Naive thymus-derived CD4-positive, alpha-beta T cell (primary cell): ENCODE data around the gene BMPR1B. TPM values are rescaled to one million over a fixed set of nuclear protein-coding genes. Genes with fewer than 3 reads are reported as not detected.

Experiments used
- ATAC-seq: fragments of 150-1000 bp; cut with Tn5 transposase; 2 replicates; pipeline ENCODE4 v1.10.0; 2021; ENCODE audit warnings: mild to moderate bottlenecking, moderate library complexity
- CTCF ChIA-PET: fragments of 350-600 bp; sonication (Branson Sonifier 250); formaldehyde crosslinking; loops from one replicate; lab custom pipeline; 2021; ENCODE audit warnings: antibody characterized with exemption; lab: Charles Lee
- POLR2A ChIA-PET: fragments of 350-600 bp; sonication (Branson Sonifier 250); formaldehyde crosslinking; loops from one replicate; lab custom pipeline; 2021; ENCODE audit warnings: antibody characterized with exemption, inconsistent platforms; lab: Charles Lee
- DNase-seq, 9 donors: peaks; one replicate each; pipeline versions ENCODE4 v3.0.0 to v3.0.0-alpha.2; 2020 to 2022; ENCODE audit warnings: mixed read lengths in 1 of 9
- H3K27ac ChIP-seq: one replicate; pipeline ENCODE4 v1.7.0; 2013; ENCODE audit warnings: mild to moderate bottlenecking, low read depth, low read length, moderate library complexity
- H3K27me3 ChIP-seq, 2 donors: one replicate each; pipeline ENCODE4 v1.7.0; 2013; ENCODE audit warnings: low read length in 2 of 2, mild to moderate bottlenecking in 2 of 2, moderate library complexity in 2 of 2; ENCODE audit not compliant: control insufficient read depth in 2 of 2, insufficient read depth in 2 of 2
- H3K36me3 ChIP-seq, 3 experiments: 1 replicate in 2 of 3; 2 replicates in 1 of 3; pipeline ENCODE4 v1.7.0; 2013; ENCODE audit warnings: low read length in 3 of 3, mild to moderate bottlenecking in 3 of 3, moderate library complexity in 1 of 3; ENCODE audit not compliant: insufficient read depth in 3 of 3, control insufficient read depth in 2 of 3
- H3K4me1 ChIP-seq, 2 donors: one replicate each; pipeline ENCODE4 v1.7.0; 2013; ENCODE audit warnings: low read length in 2 of 2, mild to moderate bottlenecking in 2 of 2, moderate library complexity in 1 of 2; ENCODE audit not compliant: control insufficient read depth in 2 of 2, insufficient read depth in 2 of 2
- H3K4me3 ChIP-seq: 2 replicates; pipeline ENCODE4 v1.7.0; 2013; ENCODE audit warnings: mild to moderate bottlenecking, low read length
- H3K9me3 ChIP-seq, 3 experiments: 1 replicate in 2 of 3; 2 replicates in 1 of 3; pipeline ENCODE4 v1.7.0; 2013; ENCODE audit warnings: low read length in 3 of 3; ENCODE audit not compliant: control insufficient read depth in 2 of 3
- H3K27ac Mint-ChIP-seq, 9 donors: one replicate each; pipeline ENCODE4 v1.8.0; 2020 to 2022; ENCODE audit warnings: mixed read lengths in 9 of 9, mild to moderate bottlenecking in 8 of 9, moderate library complexity in 5 of 9, inconsistent platforms in 2 of 9
- H3K27me3 Mint-ChIP-seq, 5 donors: one replicate each; pipeline ENCODE4 v1.8.0; 2021 to 2022; ENCODE audit warnings: mixed read lengths in 5 of 5, mild to moderate bottlenecking in 1 of 5
- H3K36me3 Mint-ChIP-seq, 5 donors: one replicate each; pipeline ENCODE4 v1.8.0; 2020 to 2022; ENCODE audit warnings: mixed read lengths in 5 of 5, mild to moderate bottlenecking in 3 of 5, inconsistent platforms in 1 of 5
- H3K4me1 Mint-ChIP-seq, 7 donors: one replicate each; pipeline ENCODE4 v1.8.0; 2020 to 2022; ENCODE audit warnings: mixed read lengths in 7 of 7, mild to moderate bottlenecking in 3 of 7, inconsistent platforms in 1 of 7
- H3K4me3 Mint-ChIP-seq, 10 donors: one replicate each; pipeline ENCODE4 v1.8.0; 2020 to 2022; ENCODE audit warnings: mild to moderate bottlenecking in 10 of 10, mixed read lengths in 10 of 10, moderate library complexity in 6 of 10, inconsistent platforms in 2 of 10
- H3K9me3 Mint-ChIP-seq, 11 donors: one replicate each; pipeline ENCODE4 v1.8.0; 2020 to 2022; ENCODE audit warnings: mixed read lengths in 11 of 11, mild to moderate bottlenecking in 4 of 11, inconsistent platforms in 1 of 11, moderate library complexity in 1 of 11
- intact Hi-C, 2 donors: fragments of 100-400 bp; cut with micrococcal nuclease; formaldehyde crosslinking; loops; one replicate each; pipeline ENCODE4 v1.15.1; 2023
- polyA plus RNA-seq, 2 donors: library from polyadenylated mRNA; unstranded; fragments of 300-500 nt; fragmentation: Illumina TruSeq; gene quantifications; one replicate each; pipeline ENCODE4 v1.2.3, GENCODE V29; 2021
- total RNA-seq, 6 experiments: library from RNA in 5 of 6; stranded (reverse) in 5 of 6; gene quantifications; 1 replicate in 5 of 6; 2 replicates in 1 of 6; pipeline ENCODE4 v1.2.3 and lab custom pipeline; 2021 to 2026

The BMPR1B gene
- under 1 TPM in 2 of 5 experiments, not detected in 3; 0.10 to 0.14 TPM for total RNA-seq
- under 1 TPM; 0.07 to 0.12 TPM for polyA plus RNA-seq
- 0.67 reads per million for total RNA-seq (lab: John Stamatoyannopoulos, UW)

DNA sequence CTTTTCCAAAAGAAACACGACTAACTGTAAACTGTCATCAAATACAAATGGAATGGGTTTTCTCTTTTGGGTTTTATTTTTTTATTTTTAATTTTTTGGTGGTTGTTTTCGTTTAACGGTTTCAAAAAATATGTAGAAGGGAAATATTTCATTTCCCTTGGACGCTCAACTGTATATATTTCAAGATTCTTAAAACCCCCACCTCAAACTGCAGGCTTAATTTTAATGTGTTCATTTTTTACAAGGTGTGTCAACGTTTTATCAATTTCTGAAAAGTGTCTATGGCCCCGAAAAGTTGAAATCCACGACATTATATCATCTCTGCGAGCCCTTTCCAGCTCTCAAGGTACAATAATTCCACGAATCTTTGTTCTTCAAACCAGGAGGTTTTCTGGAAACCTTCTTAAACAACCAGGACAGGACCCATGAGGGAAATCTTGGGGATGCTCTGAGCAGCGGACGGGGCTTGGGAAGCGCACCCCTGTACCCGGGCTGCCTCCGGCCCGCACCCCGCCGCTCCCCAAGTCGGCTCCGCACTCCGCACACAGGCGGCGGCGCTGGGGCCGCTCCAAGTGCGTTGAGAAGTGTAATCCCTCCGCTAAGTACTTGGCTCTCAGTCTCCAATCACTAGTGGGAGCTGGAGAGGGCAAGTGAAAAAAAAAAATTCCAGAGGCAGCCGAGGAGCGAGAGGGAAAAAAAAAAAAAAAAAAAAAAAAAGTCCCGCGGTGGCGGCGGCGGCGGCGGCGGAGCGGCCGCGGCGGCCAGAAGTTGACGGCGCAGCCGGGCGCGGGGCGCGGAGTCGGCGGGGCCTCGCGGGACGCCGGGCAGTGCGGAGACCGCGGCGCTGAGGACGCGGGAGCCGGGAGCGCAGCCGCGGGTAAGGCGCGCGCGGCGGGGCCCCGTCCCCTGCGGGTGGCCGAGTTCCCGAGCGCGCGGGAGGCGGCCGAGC, at the start of gene BMPR1B:
TSS of gene BMPR1B (plus strand) at position 764 of the 949 bp plus-strand sequence. CDS start 346,470 bp downstream, outside the sequence.
- no peaks in the 10 kb centered on the region for H3K36me3 ChIP-seq
- intact Hi-C loops = no loop called here
- no peaks in the 10 kb centered on the region for H3K9me3 ChIP-seq
- Mint-ChIP-seq H3K27me3 (peaks cover 65 to 85% (median 79%) of the 10 kb centered on the region in 5 donors), H3K36me3 (peaks cover 0 to 5% (median 0%) of the 10 kb centered on the region in 5 donors), H3K4me1 (peaks cover 5 to 24% (median 14%) of the 10 kb centered on the region in 7 donors), H3K27ac (peak within 1 kb of the TSS in 1 of 9 donors; percentile 5), H3K9me3 (peaks cover 0 to 5% (median 0%) of the 10 kb centered on the region in 11 donors), H3K4me3 (peak within 1 kb of the TSS; percentile 52 to 85 (median 77))
- H3K27me3 ChIP-seq = peaks cover 0 to 9% of the 10 kb centered on the region in 2 donors
- DNase-seq (no peak), ATAC-seq (peak; percentile 16)
- H3K4me3 ChIP-seq = no peak within 1 kb of the TSS
- H3K27ac ChIP-seq = no peak within 1 kb of the TSS
- no peaks in the 10 kb centered on the region for H3K4me1 ChIP-seq
- ChIA-PET CTCF (no interaction called here), POLR2A (no interaction called here)

DNA sequence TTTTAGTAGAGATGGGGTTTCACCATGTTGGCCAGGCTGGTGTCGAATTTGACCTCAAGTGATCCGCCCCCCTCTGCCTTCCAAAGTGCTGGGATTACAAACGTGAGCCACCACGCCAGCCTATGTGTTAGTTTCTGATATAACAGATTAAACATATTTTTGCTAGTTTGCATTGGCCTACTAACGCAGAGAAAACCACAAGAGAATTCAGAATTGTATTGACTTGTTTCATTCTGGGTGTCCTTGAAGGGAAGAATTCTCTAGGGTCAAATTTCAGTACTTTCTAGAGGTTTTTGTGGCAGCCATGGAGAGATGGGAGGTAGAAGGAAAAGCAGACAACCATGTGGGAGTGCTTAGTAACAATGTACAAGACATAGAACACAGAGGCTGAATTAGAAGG, 46.1 kb upstream of the BMPR1B start:
- Histone ChIP-seq H3K9me3 (no peaks in the 10 kb centered on the region), H3K4me1 (no peaks in the 10 kb centered on the region), H3K27ac (no peak overlapping the region), H3K27me3 (no peaks in the 10 kb centered on the region), H3K36me3 (no peaks in the 10 kb centered on the region), H3K4me3 (no peak overlapping the region)
- ATAC-seq (no peak), DNase-seq (no peak)
- Mint-ChIP-seq H3K36me3 (no peaks in the 10 kb centered on the region), H3K27ac (no peak overlapping the region), H3K27me3 (peaks cover 0 to 8% (median 4%) of the 10 kb centered on the region in 5 donors), H3K9me3 (peaks cover 0 to 4% (median 0%) of the 10 kb centered on the region in 11 donors), H3K4me3 (no peak overlapping the region), H3K4me1 (no peaks in the 10 kb centered on the region)
- intact Hi-C loops = no loop called here
- CTCF ChIA-PET = no interaction called here
- POLR2A ChIA-PET = no interaction called here

DNA sequence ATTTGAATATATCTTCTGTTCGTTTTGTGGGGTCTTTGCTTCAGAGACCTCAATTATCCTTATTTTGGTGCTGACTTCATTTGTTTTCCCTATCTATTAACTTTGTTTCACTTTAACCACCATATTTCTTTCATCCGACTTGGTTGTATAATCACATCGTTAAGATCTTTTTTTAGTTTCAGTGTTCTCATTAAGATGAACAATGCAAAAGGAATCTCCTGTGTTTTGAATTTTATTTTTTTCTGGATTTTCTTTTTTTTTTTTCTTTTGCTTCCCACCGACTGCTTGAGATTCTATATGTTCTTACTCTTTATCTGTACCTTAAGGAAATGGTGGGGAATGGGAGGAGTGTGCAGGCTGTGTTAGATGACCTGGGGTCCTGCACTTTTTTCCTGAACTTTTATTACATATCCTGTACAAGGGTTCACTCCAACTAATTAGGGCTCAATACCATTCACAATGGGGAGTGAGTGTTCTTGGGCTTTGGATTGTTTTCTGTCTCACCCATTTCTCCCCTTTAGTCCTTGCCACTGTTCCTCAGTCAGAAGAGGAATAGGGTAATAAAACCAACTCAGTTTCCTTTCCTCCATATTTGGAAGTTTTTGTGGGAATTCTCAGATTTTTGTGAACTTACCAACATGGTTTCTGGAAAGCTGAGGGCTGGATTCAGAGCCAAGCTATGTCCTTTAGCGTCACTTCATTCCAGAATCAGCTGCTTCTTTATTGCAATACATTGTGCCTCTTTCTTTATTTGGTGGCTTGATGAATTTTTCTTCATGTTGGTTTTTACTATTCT, 43.2 kb upstream of the BMPR1B start:
- Histone ChIP-seq H3K27ac (no peak overlapping the region), H3K27me3 (no peaks in the 10 kb centered on the region), H3K4me3 (no peak overlapping the region), H3K36me3 (no peaks in the 10 kb centered on the region), H3K4me1 (no peaks in the 10 kb centered on the region), H3K9me3 (no peaks in the 10 kb centered on the region)
- ChIA-PET POLR2A (no interaction called here), CTCF (no interaction called here)
- DNase-seq = no peak
- Mint-ChIP-seq H3K4me1 (no peaks in the 10 kb centered on the region), H3K27me3 (peaks cover 0 to 14% (median 4%) of the 10 kb centered on the region in 5 donors), H3K9me3 (peaks cover 0 to 5% (median 0%) of the 10 kb centered on the region in 11 donors), H3K4me3 (no peak overlapping the region), H3K27ac (no peak overlapping the region), H3K36me3 (no peaks in the 10 kb centered on the region)
- intact Hi-C loops = no loop called here
- no peak for ATAC-seq

DNA sequence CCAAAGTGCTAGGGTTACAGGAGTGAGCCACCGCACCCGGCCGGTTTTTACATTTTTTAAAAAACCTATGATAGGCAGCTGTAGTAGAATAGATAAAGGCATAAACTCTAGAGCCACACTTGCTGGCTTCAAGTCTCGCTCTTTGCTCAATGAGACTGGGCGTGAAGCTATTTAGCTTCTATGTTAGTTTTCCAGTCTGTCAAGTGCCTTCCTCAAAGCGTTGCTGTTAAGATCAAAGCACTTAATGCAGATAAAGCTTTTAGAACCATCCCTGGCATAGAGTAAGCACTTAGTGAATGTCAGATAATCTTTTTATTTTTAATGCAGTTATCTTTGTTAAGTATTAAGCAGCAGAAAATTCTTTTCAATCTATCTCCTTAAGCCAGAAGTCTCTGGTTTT, 42.0 kb upstream of the BMPR1B start:
- Mint-ChIP-seq H3K27ac (no peak overlapping the region), H3K4me1 (no peaks in the 10 kb centered on the region), H3K9me3 (peaks cover 0 to 5% (median 0%) of the 10 kb centered on the region in 11 donors), H3K4me3 (no peak overlapping the region), H3K36me3 (no peaks in the 10 kb centered on the region), H3K27me3 (peaks cover 0 to 14% (median 4%) of the 10 kb centered on the region in 5 donors)
- H3K27ac ChIP-seq = no peak overlapping the region
- CTCF ChIA-PET = no interaction called here
- ATAC-seq (no peak), DNase-seq (no peak)
- no peaks in the 10 kb centered on the region for H3K4me1 ChIP-seq
- POLR2A ChIA-PET = no interaction called here
- H3K27me3 ChIP-seq = no peaks in the 10 kb centered on the region
- intact Hi-C loops = no loop called here
- H3K36me3 ChIP-seq = no peaks in the 10 kb centered on the region
- H3K9me3 ChIP-seq = no peaks in the 10 kb centered on the region
- H3K4me3 ChIP-seq = no peak overlapping the region

DNA sequence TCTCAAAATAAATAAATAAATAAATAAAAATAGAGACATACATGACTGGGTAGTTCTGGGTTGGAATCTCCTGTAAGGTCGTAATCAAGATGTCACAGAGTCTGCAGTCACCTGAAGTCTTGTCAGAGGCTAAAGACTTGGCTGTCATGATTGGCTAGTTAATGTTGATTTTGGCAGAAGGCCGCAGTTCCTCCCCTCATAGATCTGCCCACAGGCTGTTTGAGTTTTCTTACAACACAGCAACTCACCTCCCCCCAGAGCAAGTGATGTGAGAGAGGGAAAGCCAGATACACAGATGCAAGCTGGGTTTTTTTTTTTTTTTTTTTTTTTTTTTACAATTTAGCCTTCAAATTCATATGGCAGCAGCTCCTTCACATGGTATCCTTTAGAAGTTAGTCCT, 36.4 kb upstream of the BMPR1B start:
- Histone ChIP-seq H3K9me3 (no peaks in the 10 kb centered on the region), H3K27me3 (no peaks in the 10 kb centered on the region), H3K27ac (no peak overlapping the region), H3K4me1 (no peaks in the 10 kb centered on the region), H3K36me3 (no peaks in the 10 kb centered on the region), H3K4me3 (no peak overlapping the region)
- CTCF ChIA-PET = no interaction called here
- H3K4me1 Mint-ChIP-seq = no peaks in the 10 kb centered on the region
- POLR2A ChIA-PET = no interaction called here
- H3K36me3 Mint-ChIP-seq = no peaks in the 10 kb centered on the region
- peaks cover 0 to 16% (median 1%) of the 10 kb centered on the region in 5 donors for H3K27me3 Mint-ChIP-seq
- H3K27ac Mint-ChIP-seq = no peak overlapping the region
- DNase-seq (no peak), ATAC-seq (no peak)
- intact Hi-C loops = no loop called here
- H3K4me3 Mint-ChIP-seq = no peak overlapping the region
- peaks cover 0 to 5% (median 0%) of the 10 kb centered on the region in 11 donors for H3K9me3 Mint-ChIP-seq

DNA sequence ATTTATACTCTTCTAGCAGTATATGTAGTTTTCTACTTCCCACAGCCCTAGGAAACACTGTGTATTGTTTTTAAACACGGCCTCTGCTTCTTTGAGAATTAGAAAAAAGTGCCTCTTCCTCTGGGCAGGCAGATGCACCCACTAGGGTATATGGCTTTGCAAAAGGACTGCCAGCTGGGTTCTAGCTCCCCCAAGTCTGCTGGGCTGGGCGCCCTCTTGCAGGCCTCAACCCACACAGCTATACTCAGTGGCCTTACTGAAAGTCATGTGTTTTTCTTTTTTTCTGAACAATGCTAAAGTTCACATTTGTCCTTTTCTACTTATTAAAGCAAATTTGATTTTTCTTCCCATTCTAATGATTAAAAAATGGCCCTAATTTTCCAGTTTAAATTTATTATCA, 35.5 kb upstream of the BMPR1B start:
- ATAC-seq = no peak
- POLR2A ChIA-PET = no interaction called here
- no peaks in the 10 kb centered on the region for H3K27me3 ChIP-seq
- H3K27ac ChIP-seq = no peak overlapping the region
- no peak for DNase-seq
- no peaks in the 10 kb centered on the region for H3K9me3 ChIP-seq
- CTCF ChIA-PET = no interaction called here
- Mint-ChIP-seq H3K4me1 (no peaks in the 10 kb centered on the region), H3K4me3 (no peak overlapping the region), H3K9me3 (peaks cover 0 to 5% (median 0%) of the 10 kb centered on the region in 11 donors), H3K27me3 (peaks cover 0 to 11% (median 0%) of the 10 kb centered on the region in 5 donors), H3K27ac (no peak overlapping the region), H3K36me3 (no peaks in the 10 kb centered on the region)
- H3K4me1 ChIP-seq = no peaks in the 10 kb centered on the region
- no peaks in the 10 kb centered on the region for H3K36me3 ChIP-seq
- no peak overlapping the region for H3K4me3 ChIP-seq
- intact Hi-C loops = no loop called here
